GM12892 (cell line): ENCODE results near the gene BABAM2.

Source experiments
- DNase-seq: peaks from one replicate; pipeline ENCODE4 v3.0.0; 2011; ENCODE audit not compliant: insufficient read length
- FAIRE-seq: peaks from 2 replicates; lab custom pipeline; 2011; peaks lifted over from hg19 to GRCh38; lab: Jason Lieb, UNC
- POLR2A ChIP-seq: IDR thresholded peaks from 2 replicates; pipeline ENCODE4 v1.6.1; 2011; ENCODE audit warnings: low read depth, low read length, control low read depth
- POLR2AphosphoS5 ChIP-seq: IDR thresholded peaks from 2 replicates; pipeline ENCODE4 v1.6.1; 2011; ENCODE audit warnings: low read depth, low read length, control low read depth
- TAF1 ChIP-seq: IDR thresholded peaks from 2 replicates; pipeline ENCODE4 v1.6.1; 2011; ENCODE audit warnings: low read depth, mild to moderate bottlenecking, control low read depth, low read length, borderline replicate concordance

BABAM2 gene

GRCh38 chr2:28135324-28135723, 244.8 kb downstream of the BABAM2 start:
- FAIRE-seq (no peak), DNase-seq (no peak)
- TF ChIP-seq TAF1 = no peak
- no peak for TF ChIP-seq POLR2A
- TF ChIP-seq POLR2AphosphoS5 = no peak

GRCh38 chr2:28135799-28136198, 245.3 kb downstream of the BABAM2 start:
- no peak for FAIRE-seq
- no peak for TF ChIP-seq POLR2AphosphoS5
- TF ChIP-seq POLR2A = no peak
- TF ChIP-seq TAF1 = no peak
- no peak for DNase-seq

DNA sequence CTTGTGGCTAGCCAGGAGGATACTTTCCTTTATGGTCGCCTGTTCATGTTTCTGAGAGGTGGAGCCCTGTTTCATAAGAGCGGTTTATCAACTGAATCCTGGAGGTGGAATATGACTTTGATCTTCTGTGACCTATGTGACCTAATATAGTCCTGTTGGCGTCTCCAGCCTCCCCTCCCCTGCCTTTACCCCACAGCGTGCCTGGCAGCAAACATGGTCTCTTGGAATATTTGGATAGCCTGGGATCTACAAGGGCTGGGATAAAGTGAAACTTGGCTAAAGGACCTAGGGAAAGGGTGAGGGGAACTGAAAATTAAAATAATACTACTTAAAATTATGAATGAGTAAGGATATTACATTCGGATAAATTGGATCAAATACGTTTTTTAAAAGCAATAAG, 246.0 kb downstream of the BABAM2 start:
- FAIRE-seq = no peak
- TF ChIP-seq TAF1 (no peak), POLR2AphosphoS5 (no peak), POLR2A (no peak)
- DNase-seq = no peak

- TF ChIP-seq POLR2A = no peak
- no peak for TF ChIP-seq POLR2AphosphoS5
- no peak for TF ChIP-seq TAF1
- no peak for DNase-seq
- no peak for FAIRE-seq
Measured at GRCh38 chr2:28137221-28137620, 246.7 kb downstream of the BABAM2 start.

GRCh38 chr2:28142386-28142785, 251.9 kb downstream of the BABAM2 start:
- no peak for FAIRE-seq
- TF ChIP-seq POLR2AphosphoS5 (no peak), POLR2A (no peak), TAF1 (no peak)

DNA sequence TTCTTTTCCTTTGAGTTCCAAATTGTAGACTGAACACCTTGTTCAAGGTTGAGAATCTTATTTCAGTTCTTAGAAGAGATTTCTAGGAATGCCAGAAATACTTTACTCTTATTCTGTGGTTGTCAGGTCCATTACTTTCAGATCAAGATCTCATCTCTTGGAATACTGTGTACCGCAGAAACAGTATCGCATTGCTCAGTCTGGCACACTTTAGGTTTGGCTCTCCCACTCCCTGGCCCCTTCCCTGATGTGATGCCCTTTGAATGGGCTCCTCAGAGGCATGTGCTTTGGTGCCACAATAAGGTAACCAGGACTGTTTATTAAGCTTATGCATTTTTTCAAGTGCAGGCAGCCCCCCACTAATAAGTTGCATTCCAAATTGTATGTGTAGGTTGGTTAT, 257.5 kb downstream of the BABAM2 start:
- DNase-seq (no peak), FAIRE-seq (no peak)
- TF ChIP-seq POLR2A = no peak
- no peak for TF ChIP-seq POLR2AphosphoS5
- TF ChIP-seq TAF1 = no peak

More at GRCh38 chr2:28142386-28142785, 251.9 kb downstream of the BABAM2 start:
- no peak for DNase-seq

DNA sequence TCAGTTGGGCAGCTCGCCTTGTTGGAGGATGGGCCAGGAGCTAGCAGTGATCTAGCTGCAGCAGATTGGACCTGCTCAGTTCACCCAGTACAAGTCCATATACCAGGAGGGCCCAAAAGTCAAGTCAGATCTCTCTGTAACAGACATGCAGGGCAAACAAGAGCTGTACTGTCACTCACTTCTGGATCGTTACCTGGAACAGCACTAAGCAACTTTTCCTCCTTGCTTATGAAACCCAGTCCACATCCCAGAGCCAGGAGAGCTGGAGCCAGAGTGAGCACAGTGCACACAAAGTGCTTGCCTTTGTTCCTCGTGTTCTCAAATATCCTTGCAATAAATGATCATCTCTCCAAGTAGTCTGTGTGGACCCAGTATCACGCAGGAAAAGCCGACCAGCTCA, 258.0 kb downstream of the BABAM2 start:
- TF ChIP-seq TAF1 (no peak), POLR2A (no peak), POLR2AphosphoS5 (no peak)
- DNase-seq (no peak), FAIRE-seq (no peak)

- DNase-seq (no peak), FAIRE-seq (no peak)
- TF ChIP-seq POLR2AphosphoS5 (no peak), POLR2A (no peak), TAF1 (no peak)
Measured at GRCh38 chr2:28150236-28150915, 259.8 kb downstream of the BABAM2 start.

DNA sequence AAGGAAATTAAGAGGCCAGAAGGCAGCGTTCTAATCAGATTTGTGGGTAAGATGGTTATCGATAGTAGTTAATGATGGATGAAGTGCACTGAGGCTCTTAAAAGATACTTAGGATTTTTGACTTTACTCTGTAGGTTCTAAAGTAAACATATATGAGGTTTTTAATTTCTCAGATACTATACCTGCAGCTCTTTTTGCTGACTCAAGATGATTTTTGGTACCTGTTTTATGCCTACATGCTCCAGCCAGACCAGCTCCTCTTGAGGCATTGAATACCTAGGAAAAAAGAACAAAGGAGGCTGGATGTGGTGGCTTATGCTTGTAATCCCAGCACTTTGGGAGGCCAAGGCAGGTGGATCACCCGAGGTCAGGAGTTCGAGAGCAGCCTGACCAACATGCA, 260.5 kb downstream of the BABAM2 start:
- FAIRE-seq (no peak), DNase-seq (no peak)
- TF ChIP-seq POLR2AphosphoS5 = no peak
- TF ChIP-seq POLR2A = no peak
- no peak for TF ChIP-seq TAF1

GRCh38 chr2:28152585-28153280, 262.2 kb downstream of the BABAM2 start:
- DNase-seq (no peak), FAIRE-seq (no peak)

DNA sequence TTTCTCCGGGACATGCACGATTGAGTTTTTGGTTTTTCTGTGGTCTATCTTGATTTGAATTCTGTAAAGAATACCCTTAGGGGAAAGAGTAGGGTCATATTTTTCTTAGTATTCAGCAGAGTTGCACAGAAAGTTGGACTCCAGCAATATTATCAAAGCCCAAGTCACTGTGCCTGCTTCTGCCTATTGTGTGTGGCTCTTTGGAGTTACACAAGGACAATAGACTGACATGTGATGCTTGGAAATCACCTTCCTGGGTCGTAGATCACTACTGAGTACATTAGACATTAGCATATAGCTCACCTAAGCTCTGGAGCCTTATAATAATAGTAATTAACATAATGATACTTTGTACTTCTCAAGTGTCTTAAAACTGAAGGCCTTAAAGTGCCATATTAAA, 263.3 kb downstream of the BABAM2 start:
- TF ChIP-seq TAF1 (no peak), POLR2AphosphoS5 (no peak), POLR2A (no peak)
- no peak for FAIRE-seq
- DNase-seq = no peak

More at GRCh38 chr2:28152585-28153280, 262.2 kb downstream of the BABAM2 start:
- TF ChIP-seq TAF1 (no peak), POLR2A (no peak), POLR2AphosphoS5 (no peak)

DNA sequence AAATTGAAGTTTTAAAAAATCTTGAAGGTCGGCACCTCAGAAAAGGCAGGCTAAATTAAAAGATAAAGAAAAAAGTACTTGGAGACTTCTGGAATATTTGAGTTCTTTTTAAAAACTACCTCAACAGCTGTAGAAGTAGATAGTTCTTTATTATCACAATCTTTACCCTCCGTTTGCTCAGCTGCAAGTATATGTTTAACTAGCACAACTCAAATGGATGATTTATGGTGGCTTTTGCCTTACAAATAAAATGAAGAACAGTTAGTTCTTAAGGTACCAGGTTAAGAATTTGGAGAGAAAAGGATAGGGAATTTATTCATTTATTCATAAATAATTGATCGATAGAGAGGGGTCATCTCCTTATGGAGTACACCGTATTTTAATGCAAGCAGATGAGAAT, 264.6 kb downstream of the BABAM2 start:
- no peak for TF ChIP-seq TAF1
- no peak for TF ChIP-seq POLR2AphosphoS5
- TF ChIP-seq POLR2A = no peak
- DNase-seq (no peak), FAIRE-seq (no peak)
